ENCODE measurements around the gene NUP214.
A peak's percentile ranks its signal among the peaks of the same experiment; 100 is the strongest.

The NUP214 gene

GRCh38 chr9:131116281-131117120, 8.9 kb upstream of the NUP214 start:
- Histone ChIP-seq H3K9me3 (ENCODE audit: control insufficient read depth in 2 of 2, low read length in 2 of 2) (no peaks in the 10 kb centered on the region), H3K4me1 (ENCODE audit: control insufficient read depth in 2 of 2, insufficient read depth in 2 of 2, low read length in 2 of 2) (no peaks in the 10 kb centered on the region), H3K27ac (ENCODE audit: low read depth in 2 of 2, low read length in 2 of 2) (no peak overlapping the region), H3K27me3 (ENCODE audit: control insufficient read depth in 2 of 2, insufficient read depth in 2 of 2, low read length in 2 of 2) (no peaks in the 10 kb centered on the region), H3K36me3 (ENCODE audit: control insufficient read depth in 2 of 2, insufficient read depth in 2 of 2, low read length in 2 of 2) (no peaks in the 10 kb centered on the region), H3K9ac (ENCODE audit: low read depth in 1 of 2, low read length in 2 of 2) (no peak overlapping the region), H3K4me3 (ENCODE audit: low read length in 2 of 2) (no peak overlapping the region)

- no peak overlapping the region for H3K9ac ChIP-seq (ENCODE audit: low read depth in 1 of 2, low read length in 2 of 2)
- H3K27ac ChIP-seq (ENCODE audit: low read depth in 2 of 2, low read length in 2 of 2), result no peak overlapping the region
- H3K27me3 ChIP-seq (ENCODE audit: control insufficient read depth in 2 of 2, insufficient read depth in 2 of 2, low read length in 2 of 2), result no peaks in the 10 kb centered on the region
- H3K36me3 ChIP-seq (ENCODE audit: control insufficient read depth in 2 of 2, insufficient read depth in 2 of 2, low read length in 2 of 2), result no peaks in the 10 kb centered on the region
- no peaks in the 10 kb centered on the region for H3K4me1 ChIP-seq (ENCODE audit: control insufficient read depth in 2 of 2, insufficient read depth in 2 of 2, low read length in 2 of 2)
- no peaks in the 10 kb centered on the region for H3K9me3 ChIP-seq (ENCODE audit: control insufficient read depth in 2 of 2, low read length in 2 of 2)
- no peak overlapping the region for H3K4me3 ChIP-seq (ENCODE audit: low read length in 2 of 2)
These were observed 8.1 kb upstream of the NUP214 start for GRCh38 chr9:131117121-131117761.

GRCh38 chr9:131117762-131118145, 7.6 kb upstream of the NUP214 start:
- Histone ChIP-seq H3K36me3 (ENCODE audit: control insufficient read depth in 2 of 2, insufficient read depth in 2 of 2, low read length in 2 of 2) (no peaks in the 10 kb centered on the region), H3K4me1 (ENCODE audit: control insufficient read depth in 2 of 2, insufficient read depth in 2 of 2, low read length in 2 of 2) (no peaks in the 10 kb centered on the region), H3K9ac (ENCODE audit: low read depth in 1 of 2, low read length in 2 of 2) (no peak overlapping the region), H3K4me3 (ENCODE audit: low read length in 2 of 2) (no peak overlapping the region), H3K27me3 (ENCODE audit: control insufficient read depth in 2 of 2, insufficient read depth in 2 of 2, low read length in 2 of 2) (no peaks in the 10 kb centered on the region), H3K9me3 (ENCODE audit: control insufficient read depth in 2 of 2, low read length in 2 of 2) (no peaks in the 10 kb centered on the region), H3K27ac (ENCODE audit: low read depth in 2 of 2, low read length in 2 of 2) (no peak overlapping the region)

- Histone ChIP-seq H3K27me3 (ENCODE audit: control insufficient read depth in 2 of 2, insufficient read depth in 2 of 2, low read length in 2 of 2) (no peaks in the 10 kb centered on the region), H3K9ac (ENCODE audit: low read depth in 1 of 2, low read length in 2 of 2) (no peak overlapping the region), H3K27ac (ENCODE audit: low read depth in 2 of 2, low read length in 2 of 2) (no peak overlapping the region), H3K4me1 (ENCODE audit: control insufficient read depth in 2 of 2, insufficient read depth in 2 of 2, low read length in 2 of 2) (peaks cover 0 to 2% of the 10 kb centered on the region in 2 donors), H3K36me3 (ENCODE audit: control insufficient read depth in 2 of 2, insufficient read depth in 2 of 2, low read length in 2 of 2) (no peaks in the 10 kb centered on the region), H3K9me3 (ENCODE audit: control insufficient read depth in 2 of 2, low read length in 2 of 2) (no peaks in the 10 kb centered on the region), H3K4me3 (ENCODE audit: low read length in 2 of 2) (no peak overlapping the region)
These were observed 5.8 kb upstream of the NUP214 start for GRCh38 chr9:131119600-131119999.

GRCh38 chr9:131120620-131121228, 4.7 kb upstream of the NUP214 start:
- Histone ChIP-seq H3K27ac (ENCODE audit: low read depth in 2 of 2, low read length in 2 of 2) (no peak overlapping the region), H3K4me3 (ENCODE audit: low read length in 2 of 2) (no peak overlapping the region), H3K27me3 (ENCODE audit: control insufficient read depth in 2 of 2, insufficient read depth in 2 of 2, low read length in 2 of 2) (no peaks in the 10 kb centered on the region), H3K36me3 (ENCODE audit: control insufficient read depth in 2 of 2, insufficient read depth in 2 of 2, low read length in 2 of 2) (no peaks in the 10 kb centered on the region), H3K9me3 (ENCODE audit: control insufficient read depth in 2 of 2, low read length in 2 of 2) (no peaks in the 10 kb centered on the region), H3K4me1 (ENCODE audit: control insufficient read depth in 2 of 2, insufficient read depth in 2 of 2, low read length in 2 of 2) (peaks cover 0 to 7% of the 10 kb centered on the region in 2 donors), H3K9ac (ENCODE audit: low read depth in 1 of 2, low read length in 2 of 2) (no peak overlapping the region)

GRCh38 chr9:131121346-131121745, 4.0 kb upstream of the NUP214 start:
- Histone ChIP-seq H3K27me3 (ENCODE audit: control insufficient read depth in 2 of 2, insufficient read depth in 2 of 2, low read length in 2 of 2) (no peaks in the 10 kb centered on the region), H3K9ac (ENCODE audit: low read depth in 1 of 2, low read length in 2 of 2) (no peak overlapping the region), H3K27ac (ENCODE audit: low read depth in 2 of 2, low read length in 2 of 2) (no peak overlapping the region), H3K36me3 (ENCODE audit: control insufficient read depth in 2 of 2, insufficient read depth in 2 of 2, low read length in 2 of 2) (no peaks in the 10 kb centered on the region), H3K9me3 (ENCODE audit: control insufficient read depth in 2 of 2, low read length in 2 of 2) (no peaks in the 10 kb centered on the region), H3K4me3 (ENCODE audit: low read length in 2 of 2) (no peak overlapping the region), H3K4me1 (ENCODE audit: control insufficient read depth in 2 of 2, insufficient read depth in 2 of 2, low read length in 2 of 2) (peaks cover 4 to 11% of the 10 kb centered on the region in 2 donors)

GRCh38 chr9:131122158-131122557, 3.2 kb upstream of the NUP214 start:
- Histone ChIP-seq H3K4me3 (ENCODE audit: low read length in 2 of 2) (no peak overlapping the region), H3K36me3 (ENCODE audit: control insufficient read depth in 2 of 2, insufficient read depth in 2 of 2, low read length in 2 of 2) (peaks cover 0 to under 1% of the 10 kb centered on the region in 2 donors)

GRCh38 chr9:131125038-131125287, 423 bp upstream of the NUP214 start:
- H3K9me3 ChIP-seq (ENCODE audit: control insufficient read depth in 2 of 2, low read length in 2 of 2), result no peaks in the 10 kb centered on the region
- H3K9ac ChIP-seq (ENCODE audit: low read depth in 1 of 2, low read length in 2 of 2), result peak overlapping the region; percentile 92 to 95
- H3K36me3 ChIP-seq (ENCODE audit: control insufficient read depth in 2 of 2, insufficient read depth in 2 of 2, low read length in 2 of 2), result peaks cover 25 to 27% of the 10 kb centered on the region in 2 donors

More at GRCh38 chr9:131122158-131122557, 3.2 kb upstream of the NUP214 start:
- no peaks in the 10 kb centered on the region for H3K27me3 ChIP-seq (ENCODE audit: control insufficient read depth in 2 of 2, insufficient read depth in 2 of 2, low read length in 2 of 2)
- H3K27ac ChIP-seq (ENCODE audit: low read depth in 2 of 2, low read length in 2 of 2), result no peak overlapping the region
- no peak overlapping the region for H3K9ac ChIP-seq (ENCODE audit: low read depth in 1 of 2, low read length in 2 of 2)
- peaks cover 11 to 13% of the 10 kb centered on the region in 2 donors for H3K4me1 ChIP-seq (ENCODE audit: control insufficient read depth in 2 of 2, insufficient read depth in 2 of 2, low read length in 2 of 2)
- H3K9me3 ChIP-seq (ENCODE audit: control insufficient read depth in 2 of 2, low read length in 2 of 2), result no peaks in the 10 kb centered on the region

GRCh38 chr9:131126059-131126426, 657 bp downstream of the NUP214 start:
- H3K9me3 ChIP-seq (ENCODE audit: control insufficient read depth in 2 of 2, low read length in 2 of 2), result no peaks in the 10 kb centered on the region
- peaks cover 11 to 13% of the 10 kb centered on the region in 2 donors for H3K4me1 ChIP-seq (ENCODE audit: control insufficient read depth in 2 of 2, insufficient read depth in 2 of 2, low read length in 2 of 2)
- peak overlapping the region; percentile 92 to 97 for H3K9ac ChIP-seq (ENCODE audit: low read depth in 1 of 2, low read length in 2 of 2)
- no peaks in the 10 kb centered on the region for H3K27me3 ChIP-seq (ENCODE audit: control insufficient read depth in 2 of 2, insufficient read depth in 2 of 2, low read length in 2 of 2)
- peak overlapping the region; percentile 94 to 97 for H3K4me3 ChIP-seq (ENCODE audit: low read length in 2 of 2)
- peak overlapping the region; percentile 87 to 90 for H3K27ac ChIP-seq (ENCODE audit: low read depth in 2 of 2, low read length in 2 of 2)
- H3K36me3 ChIP-seq (ENCODE audit: control insufficient read depth in 2 of 2, insufficient read depth in 2 of 2, low read length in 2 of 2), result peaks cover 32 to 36% of the 10 kb centered on the region in 2 donors

More at GRCh38 chr9:131125038-131125287, 423 bp upstream of the NUP214 start:
- Histone ChIP-seq H3K27me3 (ENCODE audit: control insufficient read depth in 2 of 2, insufficient read depth in 2 of 2, low read length in 2 of 2) (no peaks in the 10 kb centered on the region), H3K4me1 (ENCODE audit: control insufficient read depth in 2 of 2, insufficient read depth in 2 of 2, low read length in 2 of 2) (peaks cover 11 to 13% of the 10 kb centered on the region in 2 donors), H3K27ac (ENCODE audit: low read depth in 2 of 2, low read length in 2 of 2) (peak overlapping the region; percentile 76 to 90), H3K4me3 (ENCODE audit: low read length in 2 of 2) (peak overlapping the region; percentile 94 to 97)

- Histone ChIP-seq H3K4me1 (ENCODE audit: control insufficient read depth in 2 of 2, insufficient read depth in 2 of 2, low read length in 2 of 2) (peaks cover 11 to 13% of the 10 kb centered on the region in 2 donors), H3K27ac (ENCODE audit: low read depth in 2 of 2, low read length in 2 of 2) (no peak overlapping the region), H3K27me3 (ENCODE audit: control insufficient read depth in 2 of 2, insufficient read depth in 2 of 2, low read length in 2 of 2) (no peaks in the 10 kb centered on the region), H3K9me3 (ENCODE audit: control insufficient read depth in 2 of 2, low read length in 2 of 2) (no peaks in the 10 kb centered on the region), H3K36me3 (ENCODE audit: control insufficient read depth in 2 of 2, insufficient read depth in 2 of 2, low read length in 2 of 2) (peaks cover 56 to 65% of the 10 kb centered on the region in 2 donors), H3K4me3 (ENCODE audit: low read length in 2 of 2) (no peak overlapping the region), H3K9ac (ENCODE audit: low read depth in 1 of 2, low read length in 2 of 2) (no peak overlapping the region)
These were observed 3.8 kb downstream of the NUP214 start for GRCh38 chr9:131129183-131129582.

Measured in mucosa of rectum (tissue), 2 donors.